HepG2 (cell line): ENCODE results near the gene SLIT3. TPM values are rescaled to one million over a fixed set of nuclear protein-coding genes. Genes with fewer than 3 reads are reported as not detected.

ENCODE experiments used
- ATAC-seq: fragments of 200-7000 bp; cut with Tn5 transposase; 3 replicates; pipeline ENCODE4 v1.9.1; 2020; ENCODE audit warnings: mild to moderate bottlenecking, moderate library complexity
- BruUV-seq: library from RNA; stranded (reverse); fragments of 400-500 nt; replicated peaks from 2 replicates; lab custom pipeline; 2021; lab: Mats Ljungman, UMichigan
- CTCF ChIA-PET: fragments of 300-600 bp; formaldehyde crosslinking; extraction: SDS; loops from one replicate; lab custom pipeline; 2021; ENCODE audit warnings: low total read pairs, inconsistent platforms, low intra/inter-chr PET ratio; lab: Yijun Ruan, JAX
- POLR2A ChIA-PET: fragments of 350-600 bp; sonication (Branson Sonifier 250); formaldehyde crosslinking; loops from one replicate; lab custom pipeline; 2020; ENCODE audit warnings: antibody characterized with exemption, inconsistent platforms; lab: Yijun Ruan, JAX
- DNase-seq: peaks from one replicate; pipeline ENCODE4 v3.0.0-alpha.2; 2015; ENCODE audit warnings: low spot score
- FAIRE-seq: peaks from 3 replicates; lab custom pipeline; 2011; peaks lifted over from hg19 to GRCh38; lab: Jason Lieb, UNC
- H2AFZ ChIP-seq: one replicate; pipeline ENCODE4 v1.6.1; 2011; ENCODE audit warnings: low read length, inconsistent platforms
- H3K27ac ChIP-seq: fragments of 300-600 bp; 3 replicates; pipeline ENCODE4 v1.8.0; 2011; ENCODE audit warnings: mixed run types, mild to moderate bottlenecking, mixed read lengths, low read length, inconsistent platforms; ENCODE audit not compliant: insufficient read depth; ENCODE audit errors: extremely low read length
- H3K27me3 ChIP-seq, 2 experiments: fragments of 200-600 bp in 1 of 2; 2 replicates in 1 of 2; 3 replicates in 1 of 2; pipeline versions ENCODE4 v1.6.0 to v1.8.0; 2011; ENCODE audit warnings: low read length in 2 of 2, mild to moderate bottlenecking in 2 of 2, moderate library complexity in 2 of 2, inconsistent platforms in 1 of 2; ENCODE audit not compliant: insufficient read depth in 2 of 2, control insufficient read depth in 1 of 2
- H3K36me3 ChIP-seq, 2 experiments: fragments of 200-600 bp in 1 of 2; replicated peaks in 1 of 2; 2 replicates in 1 of 2; 3 replicates in 1 of 2; pipeline versions ENCODE4 v1.5.1 to v1.8.0; 2011; ENCODE audit warnings: low read length in 2 of 2, inconsistent platforms in 1 of 2; ENCODE audit not compliant: insufficient read depth in 2 of 2, control insufficient read depth in 1 of 2
- H3K4me1 ChIP-seq: 2 replicates; pipeline ENCODE4 v1.5.1; 2012; ENCODE audit warnings: low read length, inconsistent platforms; ENCODE audit not compliant: insufficient read depth
- H3K4me2 ChIP-seq: 2 replicates; pipeline ENCODE4 v1.6.0; 2011; ENCODE audit warnings: low read depth, low read length, inconsistent platforms
- H3K4me3 ChIP-seq, 3 experiments: fragments of 200-600 bp in 1 of 3; sonication (generic), shearing (Covaris generic) in 1 of 3; replicated peaks in 1 of 3; 2 replicates each; pipeline ENCODE4 v1.5.1; 2011 to 2016; ENCODE audit warnings: low read length in 3 of 3, inconsistent platforms in 2 of 3, low read depth in 2 of 3, mild to moderate bottlenecking in 2 of 3, control low read depth in 1 of 3, mixed read lengths in 1 of 3; ENCODE audit not compliant: insufficient read depth in 1 of 3
- H3K79me2 ChIP-seq: one replicate; pipeline ENCODE4 v1.6.1; 2011; ENCODE audit warnings: low read length, inconsistent platforms; ENCODE audit not compliant: insufficient read depth
- H3K9ac ChIP-seq: 2 replicates; pipeline ENCODE4 v1.6.0; 2011; ENCODE audit warnings: mild to moderate bottlenecking, low read depth, low read length, inconsistent platforms; ENCODE audit not compliant: insufficient read depth
- H3K9me3 ChIP-seq: 2 replicates; pipeline ENCODE4 v1.5.1; 2012; ENCODE audit warnings: mild to moderate bottlenecking, low read length
- H4K20me1 ChIP-seq: 2 replicates; pipeline ENCODE4 v1.6.0; 2011; ENCODE audit warnings: inconsistent platforms, mild to moderate bottlenecking, low read length, moderate library complexity; ENCODE audit not compliant: insufficient read depth
- FOXP1 ChIP-seq, 2 experiments: fragments of 450-650 bp in 1 of 2; IDR thresholded peaks; 2 replicates each; pipeline ENCODE4 v1.6.1; 2017 to 2018; ENCODE audit warnings: antibody characterized with exemption in 1 of 2
- NR3C1 ChIP-seq: sonication (generic); formaldehyde crosslinking; IDR thresholded peaks from 2 replicates; pipeline ENCODE4 v1.4.0; 2020; ENCODE audit warnings: missing genetic modification reagents
- RFXAP ChIP-seq: sonication (generic); formaldehyde crosslinking; IDR thresholded peaks from 2 replicates; pipeline ENCODE4 v1.4.0; 2020; ENCODE audit warnings: missing genetic modification reagents, borderline replicate concordance
- SATB2 ChIP-seq: sonication (generic); formaldehyde crosslinking; IDR thresholded peaks from 2 replicates; pipeline ENCODE4 v1.5.0; 2020; ENCODE audit warnings: missing genetic modification reagents
- SUZ12 ChIP-seq: fragments of 150-350 bp; IDR thresholded peaks from 2 replicates; pipeline ENCODE4 v1.6.1; 2014; ENCODE audit warnings: low read depth, low read length
- TSC22D2 ChIP-seq: sonication (generic); formaldehyde crosslinking; IDR thresholded peaks from 2 replicates; pipeline ENCODE4 v1.5.1; 2020; ENCODE audit warnings: missing genetic modification reagents, mild to moderate bottlenecking, borderline replicate concordance
- ZC3H13 ChIP-seq: sonication (generic); formaldehyde crosslinking; IDR thresholded peaks from 2 replicates; pipeline ENCODE4 v1.8.1; 2023; ENCODE audit warnings: mild to moderate bottlenecking, missing genetic modification reagents, moderate library complexity
- ZNF124 ChIP-seq: sonication (generic); formaldehyde crosslinking; IDR thresholded peaks from 2 replicates; pipeline ENCODE4 v1.4.0; 2020; ENCODE audit warnings: missing genetic modification reagents
- ZNF776 ChIP-seq: sonication (generic); formaldehyde crosslinking; IDR thresholded peaks from 2 replicates; pipeline ENCODE4 v1.4.0; 2020; ENCODE audit warnings: mild to moderate bottlenecking, missing genetic modification reagents
- ZNF780A ChIP-seq: sonication (generic); formaldehyde crosslinking; IDR thresholded peaks from 2 replicates; pipeline ENCODE4 v1.8.0; 2022; ENCODE audit warnings: mild to moderate bottlenecking, missing genetic modification reagents, moderate library complexity
- ZNF839 ChIP-seq: sonication (generic); formaldehyde crosslinking; IDR thresholded peaks from 2 replicates; pipeline ENCODE4 v1.4.0; 2020; ENCODE audit warnings: missing genetic modification reagents, mild to moderate bottlenecking, borderline replicate concordance
- WGBS: methylation state at CpG from one replicate; pipeline ENCODE4 v1.1.6; 2017; ENCODE audit warnings: low lambda C conversion rate; 5-methylcytosine and 5-hydroxymethylcytosine counted together
- in situ Hi-C: cut with HindIII; loops from 2 replicates; pipeline ENCODE4 v1.10.0; 2017; ENCODE audit warnings: low pct_unique_long_range_greater_than_20kb; ENCODE audit not compliant: extremely low pct_ligation_motif_present
- intact Hi-C: fragments of 100-400 bp; cut with micrococcal nuclease; formaldehyde crosslinking; loops from one replicate; pipeline ENCODE4 v1.10.0; 2022; ENCODE audit not compliant: unreplicated experiment
- polyA plus RNA-seq, 8 experiments: library from polyadenylated mRNA; depleted of rRNA in 3 of 8; stranded (reverse) in 7 of 8; unstranded in 1 of 8; fragments of >200 nt; fragmentation: Illumina TruSeq in 4 of 8; extraction: Trizol in 4 of 8; gene quantifications; 2 replicates each; pipeline versions ENCODE4 v1.2.1 to v1.2.3, GENCODE V29; 2011 to 2016; ENCODE audit warnings: low read depth in 4 of 8, missing spikeins in 1 of 8, mixed read lengths in 1 of 8; ENCODE audit not compliant: insufficient read depth in 1 of 8
- total RNA-seq, 5 experiments: library from RNA; depleted of rRNA; stranded (reverse); fragments of >200 nt; fragmentation: Illumina TruSeq; extraction: Trizol; gene quantifications; 2 replicates each; pipeline ENCODE4 v1.2.3, GENCODE V29; 2016; ENCODE audit warnings: low read depth in 1 of 5
- TF ChIP-seq, protein P1 (sequence below): sonication (generic); formaldehyde crosslinking; conservative IDR thresholded peaks from 2 replicates; pipeline ENCODE4 v1.4.0; 2020; ENCODE audit warnings: missing genetic modification reagents
- TF ChIP-seq, protein P2 (sequence below): IDR thresholded peaks from 2 replicates; pipeline ENCODE4 v1.6.1; 2016; ENCODE audit warnings: missing biosample characterization, missing genetic modification reagents, low read depth

Gene SLIT3
- total and polyA plus RNA-seq, 2 of the 13 experiments (the other 11 are each of a cell fraction or from before 2014, with no cell fraction given) = not detected

DNA sequence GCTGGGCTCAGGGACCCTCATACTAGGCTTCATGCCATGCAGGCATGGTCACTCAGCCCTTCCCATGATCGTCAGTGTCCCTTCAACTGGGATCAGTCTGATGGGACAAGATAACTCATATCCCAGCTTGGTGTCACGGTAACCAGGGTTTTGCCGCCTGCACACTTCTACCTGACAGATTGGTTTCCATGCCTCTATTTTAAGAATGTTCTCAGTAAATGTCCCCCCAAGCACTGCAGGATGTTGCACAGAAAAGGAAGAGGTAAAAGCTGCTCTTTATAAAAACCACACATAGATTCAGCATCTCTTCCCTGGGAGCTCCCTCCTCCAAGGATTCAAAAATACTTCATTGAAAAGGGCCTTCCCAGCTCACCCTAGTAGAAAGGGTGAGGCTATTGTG, 56.1 kb downstream of the SLIT3 start:
- H3K27ac ChIP-seq = no peak overlapping the region
- BruUV-seq = no TSS peak
- H3K4me1 ChIP-seq = no peaks in the 10 kb centered on the region
- no peaks in the 10 kb centered on the region for H3K36me3 ChIP-seq
- in situ Hi-C loops (no loop called here), intact Hi-C loops (no loop called here)
- H4K20me1 ChIP-seq = no peaks in the 10 kb centered on the region; the same call in 1 of the 2 replicates
- no peak overlapping the region for H2AFZ ChIP-seq
- no peaks in the 10 kb centered on the region for H3K27me3 ChIP-seq
- no peaks in the 10 kb centered on the region for H3K79me2 ChIP-seq
- TF ChIP-seq SATB2 (no peak), RFXAP (CRISPR knock-in tag) (no peak), ZNF839 (no peak), ZNF776 (CRISPR knock-in tag) (no peak), FOXP1 (IDR thresholded peaks at IDR 0.05) (no peak), FOXP1 (CRISPR knock-in tag; IDR thresholded peaks at IDR 0.05) (no peak), NR3C1 (CRISPR knock-in tag) (no peak), TSC22D2 (no peak), ZNF124 (no peak), SUZ12 (no peak), ZC3H13 (CRISPR knock-in tag) (no peak), ZNF780A (CRISPR knock-in tag) (no peak)
- TF ChIP-seq, protein P1, sequence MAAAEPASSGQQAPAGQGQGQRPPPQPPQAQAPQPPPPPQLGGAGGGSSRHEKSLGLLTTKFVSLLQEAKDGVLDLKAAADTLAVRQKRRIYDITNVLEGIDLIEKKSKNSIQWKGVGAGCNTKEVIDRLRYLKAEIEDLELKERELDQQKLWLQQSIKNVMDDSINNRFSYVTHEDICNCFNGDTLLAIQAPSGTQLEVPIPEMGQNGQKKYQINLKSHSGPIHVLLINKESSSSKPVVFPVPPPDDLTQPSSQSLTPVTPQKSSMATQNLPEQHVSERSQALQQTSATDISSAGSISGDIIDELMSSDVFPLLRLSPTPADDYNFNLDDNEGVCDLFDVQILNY (CRISPR knock-in tag) = no peak
- TF ChIP-seq, protein P2, sequence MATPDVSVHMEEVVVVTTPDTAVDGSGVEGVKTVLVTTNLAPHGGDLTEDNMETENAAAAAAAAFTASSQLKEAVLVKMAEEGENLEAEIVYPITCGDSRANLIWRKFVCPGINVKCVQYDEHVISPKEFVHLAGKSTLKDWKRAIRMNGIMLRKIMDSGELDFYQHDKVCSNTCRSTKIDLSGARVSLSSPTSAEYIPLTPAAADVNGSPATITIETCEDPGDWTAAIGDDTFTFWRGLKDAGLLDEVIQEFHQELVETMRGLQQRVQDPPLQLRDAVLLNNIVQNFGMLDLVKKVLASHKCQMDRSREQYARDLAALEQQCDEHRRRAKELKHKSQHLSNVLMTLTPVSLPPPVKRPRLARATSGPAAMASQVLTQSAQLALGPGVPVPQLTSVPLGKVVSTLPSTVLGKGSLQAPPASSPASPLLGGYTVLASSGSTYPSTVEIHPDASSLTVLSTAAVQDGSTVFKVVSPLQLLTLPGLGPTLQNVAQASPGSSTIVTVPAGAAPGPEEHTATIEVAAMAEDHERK = no peak
- POLR2A ChIA-PET = no interaction called here
- 13% methylated on average over 3 of the region's 3 CpGs for WGBS
- H3K4me3 ChIP-seq = no peak overlapping the region
- FAIRE-seq (no peak), DNase-seq (no peak), ATAC-seq (no peak)
- no peaks in the 10 kb centered on the region for H3K9me3 ChIP-seq
- H3K9ac ChIP-seq = no peak overlapping the region
- H3K4me2 ChIP-seq = no peak overlapping the region
- CTCF ChIA-PET = no interaction called here
